ENCODE data around the gene RAB3GAP2.

- TF ChIP-seq POLR2A (IDR thresholded peaks at IDR 0.05) = no peak
- TF ChIP-seq CTCF (IDR thresholded peaks at IDR 0.05) = no peak
These were observed 28.3 kb downstream of the RAB3GAP2 start for GRCh38 chr1:220243947-220244346.

Data from uterus (tissue), 2 donors.